NCI-H748 (cell line): ENCODE results near the gene CDH13.

Experiments
- DNase-seq: peaks from one replicate; lab custom pipeline; 2025; ENCODE audit not compliant: unreplicated experiment; lab: John Stamatoyannopoulos, UW

CDH13 gene

DNA sequence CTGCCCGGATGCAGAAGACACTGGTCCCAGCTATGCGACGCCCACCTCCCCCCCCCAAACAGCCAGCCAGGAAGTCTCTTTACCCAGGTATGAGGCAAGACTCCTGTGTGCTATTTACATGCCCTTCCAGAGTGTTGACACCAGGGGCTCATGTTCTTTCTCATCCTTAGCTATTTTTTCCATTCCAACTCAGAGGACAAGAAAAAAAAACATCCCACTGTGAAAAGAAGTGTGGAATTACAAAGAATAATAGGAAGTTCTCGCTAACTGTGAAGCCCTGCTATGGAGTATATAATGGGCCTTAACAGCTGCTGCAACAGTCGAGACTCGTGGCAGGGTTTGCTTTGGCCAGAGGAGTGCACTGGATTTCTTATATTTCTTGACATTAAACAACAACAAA lies 584.9 kb downstream of the CDH13 start:
- DNase-seq: peak; percentile 22

GRCh38 chr16:83212301-83212841 lies 585.6 kb downstream of the CDH13 start:
- no peak for DNase-seq

DNA sequence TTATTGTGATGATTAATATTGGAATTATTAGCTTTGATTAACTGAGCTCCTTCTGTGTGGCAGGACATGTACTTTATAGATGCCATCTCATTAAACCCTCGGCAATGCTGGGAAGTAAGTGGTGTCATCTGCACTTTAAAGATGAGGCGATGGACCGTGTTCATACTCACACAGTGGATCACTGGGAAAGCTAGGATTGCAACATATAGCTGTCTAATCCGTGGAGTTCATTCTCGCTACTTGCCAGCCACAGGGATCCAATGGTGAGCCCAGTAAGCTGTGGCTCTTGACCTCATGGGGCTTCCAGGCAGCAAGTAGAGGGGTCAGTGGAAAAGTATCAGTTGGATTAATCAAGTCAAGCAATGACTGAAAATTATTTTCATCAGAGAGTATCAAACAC lies 587.9 kb downstream of the CDH13 start:
- DNase-seq: no peak

- peak; percentile 29 for DNase-seq
Measured at GRCh38 chr16:83215406-83216001, 588.7 kb downstream of the CDH13 start.

DNA sequence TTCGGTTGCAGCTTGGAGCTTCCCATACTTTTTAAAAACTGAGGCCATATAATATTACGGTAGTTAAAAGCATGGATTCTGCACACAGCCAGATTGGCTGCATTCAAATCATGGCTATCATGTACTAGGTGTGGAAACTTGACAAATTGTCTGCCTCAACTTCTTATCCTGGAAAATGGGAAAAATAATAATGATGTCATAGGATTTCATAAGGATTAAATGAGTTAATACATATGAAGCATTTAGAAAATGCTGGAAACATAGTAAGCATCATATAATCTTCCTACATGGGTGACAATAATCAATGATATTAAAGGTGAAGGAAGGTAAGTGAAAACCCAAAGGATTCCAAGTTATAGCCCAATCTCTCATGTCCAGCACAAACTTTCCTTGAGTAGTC lies 592.5 kb downstream of the CDH13 start:
- DNase-seq: no peak

DNA sequence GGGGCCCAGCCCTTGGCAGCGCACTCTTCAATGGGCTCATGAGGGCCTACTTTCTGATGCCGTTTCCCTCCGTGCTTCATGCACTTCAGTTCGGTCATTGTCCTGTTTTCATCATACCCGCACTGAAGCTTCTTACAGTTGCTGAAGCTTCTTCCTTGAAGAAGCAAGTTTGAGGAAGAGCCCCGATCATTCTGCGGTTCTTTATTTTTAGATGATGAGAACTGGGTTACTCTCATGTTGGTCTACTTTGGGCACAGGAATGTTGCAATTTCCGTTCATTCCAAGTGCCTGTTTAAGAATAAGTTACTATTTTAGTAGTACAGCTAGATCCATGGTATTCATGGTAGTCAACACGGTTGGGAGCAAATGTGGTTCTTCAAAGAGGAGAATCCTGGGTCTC lies 593.3 kb downstream of the CDH13 start:
- no peak for DNase-seq

- DNase-seq: no peak
Measured at GRCh38 chr16:83224642-83225041, 597.9 kb downstream of the CDH13 start.

GRCh38 chr16:83227336-83227735 lies 600.6 kb downstream of the CDH13 start:
- peak; percentile 2 for DNase-seq

- DNase-seq: no peak
Measured at GRCh38 chr16:83231729-83232128, 605.0 kb downstream of the CDH13 start.

DNA sequence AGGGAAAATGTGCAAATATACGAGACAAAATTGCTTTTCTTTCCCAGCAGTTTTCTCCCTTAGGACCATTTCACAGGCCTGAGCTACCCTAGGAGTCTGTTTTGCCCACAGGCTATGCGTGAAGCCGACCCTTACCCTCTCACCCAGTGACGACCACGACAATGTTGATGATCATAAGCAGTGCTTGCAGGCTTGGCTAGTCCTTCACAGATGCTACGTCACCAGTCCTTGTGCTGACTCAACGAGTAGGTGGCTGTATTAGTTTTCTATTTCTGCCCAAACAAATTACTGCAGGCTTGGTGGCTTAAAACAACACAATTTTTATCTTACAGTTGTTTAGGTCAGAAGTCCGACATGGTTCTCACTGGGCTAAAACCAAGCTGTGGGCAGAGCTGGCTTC lies 606.4 kb downstream of the CDH13 start:
- DNase-seq: no peak

DNA sequence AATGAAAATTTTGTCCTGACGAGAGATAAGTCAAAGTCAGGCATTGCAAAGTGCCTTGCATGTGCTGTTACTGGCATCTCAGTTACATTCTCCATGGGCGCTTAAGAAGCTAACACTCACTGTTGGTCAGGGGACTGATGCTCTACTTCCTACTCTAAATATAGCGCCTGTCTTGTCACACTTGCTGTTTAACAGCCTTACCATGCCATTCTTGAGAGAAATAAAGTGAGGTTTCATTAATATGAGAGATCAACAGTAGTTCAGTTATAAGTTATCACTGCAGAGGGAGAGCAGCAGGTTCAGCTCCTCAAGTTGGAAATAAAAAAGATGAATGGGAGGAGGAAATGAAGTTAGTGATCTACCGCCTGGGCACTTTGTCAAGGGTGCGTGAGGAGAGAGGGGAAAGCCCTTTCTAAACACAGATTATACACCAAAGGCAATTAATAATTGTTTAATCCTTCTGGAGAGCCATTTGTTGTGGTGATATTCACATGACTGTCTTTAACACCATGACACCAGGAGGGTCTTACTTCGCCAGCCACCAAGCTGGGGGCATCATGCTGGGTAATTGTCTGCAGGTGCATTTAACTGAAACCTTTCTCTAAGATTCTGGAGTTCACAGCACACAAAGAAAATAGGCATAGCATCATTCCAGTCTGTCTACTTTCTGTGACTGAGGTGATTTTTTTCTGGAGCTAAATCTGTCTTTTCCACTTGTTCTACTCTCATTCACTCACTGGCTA lies 612.4 kb downstream of the CDH13 start:
- DNase-seq: peak; percentile 71

GRCh38 chr16:83244057-83244456 lies 617.3 kb downstream of the CDH13 start:
- peak; percentile 73 for DNase-seq

- DNase-seq: no peak
Measured at GRCh38 chr16:83245061-83245460, 618.3 kb downstream of the CDH13 start.

DNA sequence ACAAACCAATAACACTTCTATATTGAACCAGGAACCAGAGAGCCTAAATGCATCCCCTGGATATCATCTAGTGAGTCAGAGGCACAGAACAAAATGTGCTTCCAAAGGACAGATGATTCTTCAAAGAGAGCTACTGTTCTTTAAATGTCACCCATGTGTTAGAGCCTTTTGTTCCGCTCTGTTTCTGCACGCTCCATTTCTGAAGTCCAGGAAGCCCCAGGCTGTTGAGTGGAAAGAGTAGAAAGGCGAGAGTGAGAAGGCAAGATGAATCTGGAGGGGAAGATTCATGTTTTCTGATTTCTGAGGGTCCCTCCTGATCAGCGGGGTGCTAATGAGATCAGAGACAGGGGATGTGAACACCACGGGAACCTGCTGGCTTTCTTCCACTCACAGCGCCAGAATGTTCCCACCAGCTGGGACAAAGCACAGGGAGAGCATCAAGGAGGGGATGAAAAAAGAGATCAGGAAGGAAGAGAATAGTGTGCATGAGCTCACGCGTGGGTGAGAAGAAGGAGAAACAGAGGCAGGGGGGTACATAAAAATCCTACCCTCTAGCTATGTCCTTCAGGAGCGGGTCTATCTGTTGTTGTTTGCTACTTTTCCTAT lies 621.1 kb downstream of the CDH13 start:
- no peak for DNase-seq

DNA sequence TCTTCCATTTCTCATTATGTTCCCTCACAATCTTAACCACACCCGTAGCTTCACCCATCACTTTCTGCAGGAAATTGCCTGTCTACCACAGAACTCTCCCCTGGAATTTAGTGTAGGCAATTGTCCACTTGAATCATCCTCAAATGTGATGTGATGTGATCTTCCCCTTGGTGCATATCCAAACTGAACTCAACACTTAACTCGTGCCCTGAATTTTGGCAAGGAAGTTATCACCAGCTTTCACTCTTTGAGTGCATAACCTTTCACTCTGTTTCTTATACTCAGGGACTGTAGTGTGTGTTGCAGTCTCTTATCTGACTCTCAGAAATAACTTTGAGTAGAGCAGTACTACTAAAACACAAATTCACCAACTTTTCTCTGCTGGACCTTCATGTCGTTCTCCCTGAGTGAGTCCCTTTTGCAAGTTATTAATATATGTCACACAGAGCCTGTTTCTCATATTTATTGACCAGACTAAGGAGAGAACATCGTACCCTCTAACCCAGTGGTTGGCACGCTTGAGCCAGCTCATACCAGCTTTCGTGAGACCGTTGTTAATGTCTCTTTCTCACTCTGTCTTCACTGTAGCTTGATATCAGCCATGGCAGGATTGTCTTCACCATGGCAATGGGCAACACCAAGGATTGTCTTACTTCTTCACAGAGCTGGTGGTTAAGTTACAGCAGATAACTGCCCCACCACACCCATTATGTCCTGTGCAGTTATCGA lies 622.1 kb downstream of the CDH13 start:
- no peak for DNase-seq

GRCh38 chr16:83253521-83253920 lies 626.8 kb downstream of the CDH13 start:
- peak; percentile 96 for DNase-seq

DNA sequence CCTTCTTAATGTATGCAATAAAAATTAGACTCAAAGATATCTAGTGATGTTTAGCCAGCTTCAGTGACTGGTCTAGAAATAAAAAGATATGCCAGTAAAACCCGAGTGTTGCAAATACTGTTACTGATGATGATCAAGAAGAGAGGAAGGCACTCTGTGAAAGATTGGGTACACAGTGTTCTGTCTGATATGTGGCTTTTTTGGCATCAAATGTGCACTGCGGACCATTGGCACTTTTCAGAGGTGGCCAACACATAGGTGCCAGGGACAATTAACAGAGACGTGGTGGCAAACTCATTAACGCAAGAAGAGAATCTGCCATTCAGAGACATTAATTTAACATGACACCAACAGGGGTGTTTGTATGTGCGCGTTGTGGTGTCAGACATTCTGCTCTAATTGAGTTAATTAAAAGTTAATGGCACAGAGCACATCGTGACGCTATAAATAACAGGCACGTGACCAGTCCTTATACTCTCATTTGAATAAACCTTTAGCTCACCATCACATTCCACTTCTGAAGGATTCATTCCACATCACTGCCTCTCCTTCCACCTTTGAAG lies 631.7 kb downstream of the CDH13 start:
- DNase-seq: no peak

- DNase-seq: no peak
Measured at GRCh38 chr16:83266848-83267553, 640.2 kb downstream of the CDH13 start.

GRCh38 chr16:83268169-83268568 lies 641.4 kb downstream of the CDH13 start:
- DNase-seq: no peak

DNA sequence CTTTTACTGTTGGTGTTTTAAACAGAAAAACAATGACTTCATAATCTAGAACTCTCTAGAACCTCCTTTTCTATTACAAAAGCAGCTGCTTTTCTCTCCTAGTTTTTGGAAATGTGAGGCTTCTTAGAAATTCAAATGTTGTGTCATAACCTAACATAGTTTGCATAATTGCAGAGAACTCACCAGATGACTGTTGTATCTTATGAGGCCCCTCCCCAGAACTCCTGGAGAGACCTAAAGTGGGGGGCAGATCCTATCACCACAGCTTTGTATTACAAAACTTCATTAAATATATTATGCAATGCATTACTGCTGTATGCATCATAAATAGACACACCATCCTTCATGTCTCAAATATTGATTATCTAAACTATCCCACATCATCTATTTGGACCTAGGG lies 642.3 kb downstream of the CDH13 start:
- DNase-seq: no peak

GRCh38 chr16:83269541-83269940 lies 642.8 kb downstream of the CDH13 start:
- no peak for DNase-seq
